ENCODE measurements around the gene PTPRN2.

DNA sequence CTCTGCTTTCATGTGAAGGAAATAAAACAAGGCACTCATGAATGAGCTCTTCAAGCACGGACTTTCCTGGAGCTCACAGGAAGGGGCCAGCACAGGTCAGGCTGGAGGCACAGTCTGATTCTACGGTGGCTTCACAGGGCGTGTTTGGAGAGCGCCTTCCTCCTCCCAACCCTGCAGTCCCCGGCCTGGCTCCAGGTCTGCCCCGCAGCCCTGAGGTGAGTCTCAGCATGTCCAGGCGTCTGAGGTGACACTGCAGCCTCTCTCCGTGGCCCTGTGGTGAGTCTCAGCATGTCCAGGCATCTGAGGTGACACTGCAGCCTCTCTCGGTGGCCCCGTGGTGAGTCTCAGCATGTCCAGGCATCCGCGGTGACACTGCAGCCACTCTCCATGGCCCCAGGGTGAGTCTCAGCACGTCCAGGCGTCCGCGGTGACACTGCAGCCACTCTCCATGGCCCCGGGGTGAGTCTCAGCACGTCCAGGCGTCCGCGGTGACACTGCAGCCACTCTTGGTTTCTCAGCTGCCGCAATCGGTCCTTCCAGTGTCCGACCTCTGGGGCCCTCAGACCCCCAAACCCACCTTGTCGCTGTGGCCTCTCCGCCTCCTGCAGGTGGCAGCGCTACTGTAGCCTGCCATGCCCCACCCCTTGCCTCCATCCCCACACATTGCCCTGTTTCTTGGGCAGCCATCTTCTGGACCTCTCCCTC lies 869.2 kb downstream of the PTPRN2 start:
- TF ChIP-seq, protein P1, sequence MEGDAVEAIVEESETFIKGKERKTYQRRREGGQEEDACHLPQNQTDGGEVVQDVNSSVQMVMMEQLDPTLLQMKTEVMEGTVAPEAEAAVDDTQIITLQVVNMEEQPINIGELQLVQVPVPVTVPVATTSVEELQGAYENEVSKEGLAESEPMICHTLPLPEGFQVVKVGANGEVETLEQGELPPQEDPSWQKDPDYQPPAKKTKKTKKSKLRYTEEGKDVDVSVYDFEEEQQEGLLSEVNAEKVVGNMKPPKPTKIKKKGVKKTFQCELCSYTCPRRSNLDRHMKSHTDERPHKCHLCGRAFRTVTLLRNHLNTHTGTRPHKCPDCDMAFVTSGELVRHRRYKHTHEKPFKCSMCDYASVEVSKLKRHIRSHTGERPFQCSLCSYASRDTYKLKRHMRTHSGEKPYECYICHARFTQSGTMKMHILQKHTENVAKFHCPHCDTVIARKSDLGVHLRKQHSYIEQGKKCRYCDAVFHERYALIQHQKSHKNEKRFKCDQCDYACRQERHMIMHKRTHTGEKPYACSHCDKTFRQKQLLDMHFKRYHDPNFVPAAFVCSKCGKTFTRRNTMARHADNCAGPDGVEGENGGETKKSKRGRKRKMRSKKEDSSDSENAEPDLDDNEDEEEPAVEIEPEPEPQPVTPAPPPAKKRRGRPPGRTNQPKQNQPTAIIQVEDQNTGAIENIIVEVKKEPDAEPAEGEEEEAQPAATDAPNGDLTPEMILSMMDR (IDR thresholded peaks at IDR 0.05), result no peak
- TF ChIP-seq POLR2A (IDR thresholded peaks at IDR 0.05) (no peak), EP300 (IDR thresholded peaks at IDR 0.05) (no peak), POLR2AphosphoS5 (IDR thresholded peaks at IDR 0.05) (no peak)
